Testis (tissue), 3 donors: Measurements from ENCODE around the gene R3HDM4. TPM values are rescaled to one million over a fixed set of nuclear protein-coding genes. Genes with fewer than 3 reads are reported as not detected.

ENCODE experiments used
- DNase-seq: peaks from one replicate; pipeline ENCODE4 v3.0.0-alpha.2; 2019
- H3K27ac ChIP-seq, 2 donors: fragments of 200-600 bp; sonication (generic); one replicate each; pipeline ENCODE4 v1.5.1; 2019
- H3K27me3 ChIP-seq: fragments of 200-600 bp; sonication (generic); one replicate; pipeline ENCODE4 v1.5.1; 2019
- H3K36me3 ChIP-seq: fragments of 200-600 bp; sonication (generic); one replicate; pipeline ENCODE4 v1.5.1; 2017; ENCODE audit warnings: low read depth; ENCODE audit errors: missing control alignments
- H3K4me1 ChIP-seq: fragments of 200-600 bp; sonication (generic); one replicate; pipeline ENCODE4 v1.5.1; 2019
- H3K4me3 ChIP-seq, 2 donors: fragments of 200-600 bp; sonication (generic); one replicate each; pipeline ENCODE4 v1.5.1; 2017 to 2019
- H3K9me3 ChIP-seq: fragments of 200-600 bp; sonication (generic); one replicate; pipeline ENCODE4 v1.5.1; 2017
- CTCF ChIP-seq, 3 experiments: fragments of 450-650 bp in 2 of 3; fragments of 200-600 bp in 1 of 3; sonication (generic) in 1 of 3; IDR thresholded peaks; one replicate each; pipeline ENCODE4 v1.5.1; 2016 to 2019; ENCODE audit warnings: antibody characterized with exemption in 3 of 3, mild to moderate bottlenecking in 2 of 3, moderate library complexity in 1 of 3
- POLR2A ChIP-seq: fragments of 450-650 bp; IDR thresholded peaks from one replicate; pipeline ENCODE4 v1.6.1; 2017; ENCODE audit warnings: antibody characterized with exemption, mild to moderate bottlenecking, moderate library complexity
- WGBS, 2 donors: methylation state at CpG; one replicate each; pipeline ENCODE4 v1.1.5; 2018; 5-methylcytosine and 5-hydroxymethylcytosine counted together
- intact Hi-C: fragments of 100-400 bp; cut with DNase I; formaldehyde crosslinking; loops from one replicate; pipeline ENCODE4 v1.15.1; 2023; ENCODE audit warnings: low total_unique reads
- polyA plus RNA-seq: library from polyadenylated mRNA; stranded (reverse); fragments of 350-450 nt; fragmentation: Illumina TruSeq; extraction: RNeasy Lipid Tissue Mini Kit (QIAGEN cat#74804); gene quantifications from one replicate; pipeline ENCODE4 v1.2.3, GENCODE V29; 2014; ENCODE audit warnings: low read depth, low replicate concordance; ENCODE audit not compliant: insufficient read depth
- total RNA-seq, 2 donors: library from RNA; depleted of rRNA; stranded (reverse); fragments of >200 nt; gene quantifications; one replicate each; pipeline ENCODE4 v1.2.3, GENCODE V29; 2016

The R3HDM4 gene
- total and polyA plus RNA-seq, 3 donors from 2014 or later = 19.2 to 30.1 (median 24.6) TPM

- H3K9me3 ChIP-seq = no peaks in the 10 kb centered on the region
- H3K4me3 ChIP-seq = no peak overlapping the region
- TF ChIP-seq POLR2A = no peak
- no peak for TF ChIP-seq CTCF (IDR thresholded peaks at IDR 0.05)
- intact Hi-C loops = no loop called here
- H3K4me1 ChIP-seq = peaks cover 4% of the 10 kb centered on the region
- no peak for DNase-seq
- no peaks in the 10 kb centered on the region for H3K27me3 ChIP-seq
- H3K27ac ChIP-seq = no peak overlapping the region
- no peaks in the 10 kb centered on the region for H3K36me3 ChIP-seq
- WGBS, 2 donors = 94% methylated on average over 11 to 19 of the region's 26 CpGs
Measured at GRCh38 chr19:889662-890295, 23.2 kb downstream of the R3HDM4 start.

- no peak for DNase-seq
- H3K9me3 ChIP-seq = no peaks in the 10 kb centered on the region
- TF ChIP-seq POLR2A (no peak), CTCF (IDR thresholded peaks at IDR 0.05) (no peak)
- WGBS, 2 donors = 92 to 94% methylated on average over 30 of the region's 30 CpGs
- H3K4me1 ChIP-seq = peaks cover 4% of the 10 kb centered on the region
- H3K4me3 ChIP-seq = no peak overlapping the region
- H3K27me3 ChIP-seq = no peaks in the 10 kb centered on the region
- no peaks in the 10 kb centered on the region for H3K36me3 ChIP-seq
- intact Hi-C loops = no loop called here
- H3K27ac ChIP-seq = no peak overlapping the region
Measured at GRCh38 chr19:888581-889385, 24.2 kb downstream of the R3HDM4 start.

- H3K27me3 ChIP-seq = no peaks in the 10 kb centered on the region
- DNase-seq = no peak
- H3K9me3 ChIP-seq = no peaks in the 10 kb centered on the region
- no peak overlapping the region for H3K27ac ChIP-seq
- WGBS, 2 donors = 94 to 95% methylated on average over 10 of the region's 10 CpGs
- intact Hi-C loops = no loop called here
- peaks cover 4% of the 10 kb centered on the region for H3K4me1 ChIP-seq
- no peak for TF ChIP-seq POLR2A
- no peak for TF ChIP-seq CTCF (IDR thresholded peaks at IDR 0.05)
- no peaks in the 10 kb centered on the region for H3K36me3 ChIP-seq
- no peak overlapping the region for H3K4me3 ChIP-seq
Measured at GRCh38 chr19:887599-887998, 25.4 kb downstream of the R3HDM4 start.

GRCh38 chr19:887072-887471 lies 25.9 kb downstream of the R3HDM4 start:
- Histone ChIP-seq H3K4me3 (no peak overlapping the region), H3K4me1 (peaks cover 4% of the 10 kb centered on the region), H3K27ac (no peak overlapping the region), H3K36me3 (no peaks in the 10 kb centered on the region), H3K27me3 (no peaks in the 10 kb centered on the region), H3K9me3 (no peaks in the 10 kb centered on the region)
- TF ChIP-seq POLR2A = no peak
- TF ChIP-seq CTCF (IDR thresholded peaks at IDR 0.05) = no peak
- 83 to 87% methylated on average over 16 of the region's 16 CpGs for WGBS, 2 donors
- no peak for DNase-seq
- intact Hi-C loops = no loop called here
